NCI-H524 (cell line): ENCODE measurements around the gene ENPEP.
"Not testable (repeated sequence)": the region's sequence is repeated elsewhere in the genome, so short reads cannot be mapped to it uniquely, and the experiment has no call there.

Experiments
- DNase-seq, 2 experiments: peaks; one replicate each; lab custom pipeline; 2025; lab: John Stamatoyannopoulos, UW

Gene ENPEP

GRCh38 chr4:110516106-110516922 is 40.4 kb downstream of the ENPEP start:
- peak; percentile 18 to 41 for DNase-seq

GRCh38 chr4:110518889-110519490 is 43.0 kb downstream of the ENPEP start:
- no peak for DNase-seq

- DNase-seq = no peak
These were observed 44.9 kb downstream of the ENPEP start for GRCh38 chr4:110520886-110521285.

- no peak for DNase-seq
These were observed 50.6 kb downstream of the ENPEP start for GRCh38 chr4:110526589-110526988.

- DNase-seq = no peak
These were observed 51.2 kb downstream of the ENPEP start for GRCh38 chr4:110527156-110527555.

- no peak for DNase-seq
These were observed 57.1 kb downstream of the ENPEP start for GRCh38 chr4:110532901-110533589.

GRCh38 chr4:110533590-110533910 is 57.6 kb downstream of the ENPEP start:
- DNase-seq = no peak

GRCh38 chr4:110533940-110534339 is 58.0 kb downstream of the ENPEP start:
- no peak for DNase-seq

- no peak for DNase-seq
These were observed 64.6 kb downstream of the ENPEP start for GRCh38 chr4:110540581-110540980.

GRCh38 chr4:110540982-110541451 is 65.1 kb downstream of the ENPEP start:
- DNase-seq = no peak

- DNase-seq = no peak
These were observed 67.6 kb downstream of the ENPEP start for GRCh38 chr4:110543577-110543976.

GRCh38 chr4:110544594-110544993 is 68.6 kb downstream of the ENPEP start:
- DNase-seq = no peak

- no peak for DNase-seq
These were observed 74.3 kb downstream of the ENPEP start for GRCh38 chr4:110550260-110550659.

- DNase-seq = no peak
These were observed 77.2 kb downstream of the ENPEP start for GRCh38 chr4:110553197-110553596.

GRCh38 chr4:110567214-110567613 is 91.3 kb downstream of the ENPEP start:
- no peak for DNase-seq

- not testable (repeated sequence) for DNase-seq
These were observed 100.7 kb downstream of the ENPEP start for GRCh38 chr4:110576696-110577095.

- peak in 1 of 2 experiments; percentile 19 for DNase-seq
These were observed 110.3 kb downstream of the ENPEP start for GRCh38 chr4:110586131-110586850.

- no peak for DNase-seq
These were observed 111.8 kb downstream of the ENPEP start for GRCh38 chr4:110587666-110588285.

GRCh38 chr4:110589297-110589696 is 113.3 kb downstream of the ENPEP start:
- no peak for DNase-seq

- no peak for DNase-seq
These were observed 119.6 kb downstream of the ENPEP start for GRCh38 chr4:110595583-110595982.

GRCh38 chr4:110596431-110596830 is 120.5 kb downstream of the ENPEP start:
- no peak for DNase-seq

- DNase-seq = no peak
These were observed 121.6 kb downstream of the ENPEP start for GRCh38 chr4:110597582-110597981.
